Liver (tissue), 9 donors: ENCODE results near the gene CFAP97D2. TPM values are rescaled to one million over a fixed set of nuclear protein-coding genes. Genes with fewer than 3 reads are reported as not detected.

Source experiments
- DNase-seq: peaks from one replicate; pipeline ENCODE4 v3.0.0-alpha.2; 2017; ENCODE audit warnings: low spot score
- H3K27ac ChIP-seq, 2 donors: one replicate each; pipeline ENCODE4 v1.7.0; 2013; ENCODE audit warnings: inconsistent platforms in 2 of 2, low read length in 2 of 2, control low read depth in 1 of 2, low read depth in 1 of 2, mild to moderate bottlenecking in 1 of 2
- H3K27me3 ChIP-seq, 4 donors: one replicate each; pipeline versions ENCODE4 v1.6.1 to v1.7.0; 2013; ENCODE audit warnings: low read length in 3 of 4, inconsistent platforms in 1 of 4, mild to moderate bottlenecking in 1 of 4, moderate library complexity in 1 of 4; ENCODE audit not compliant: control insufficient read depth in 4 of 4, insufficient read depth in 4 of 4
- H3K36me3 ChIP-seq, 4 donors: one replicate each; pipeline versions ENCODE4 v1.6.1 to v1.7.0; 2013; ENCODE audit warnings: low read length in 3 of 4, mild to moderate bottlenecking in 3 of 4, low read depth in 1 of 4, moderate library complexity in 1 of 4; ENCODE audit not compliant: control insufficient read depth in 4 of 4, insufficient read depth in 3 of 4
- H3K4me1 ChIP-seq, 4 donors: one replicate each; pipeline versions ENCODE4 v1.6.1 to v1.7.0; 2013; ENCODE audit warnings: low read length in 3 of 4, mild to moderate bottlenecking in 3 of 4, moderate library complexity in 1 of 4; ENCODE audit not compliant: control insufficient read depth in 4 of 4, insufficient read depth in 4 of 4
- H3K4me3 ChIP-seq, 3 donors: one replicate each; pipeline versions ENCODE4 v1.6.1 to v1.7.0; 2013; ENCODE audit warnings: low read length in 3 of 3, control low read depth in 1 of 3, low read depth in 1 of 3, mild to moderate bottlenecking in 1 of 3
- H3K9ac ChIP-seq, 2 donors: one replicate each; pipeline ENCODE4 v1.7.0; 2013; ENCODE audit warnings: low read length in 2 of 2, mild to moderate bottlenecking in 2 of 2, moderate library complexity in 2 of 2, control low read depth in 1 of 2, low read depth in 1 of 2
- H3K9me3 ChIP-seq, 4 donors: one replicate each; pipeline versions ENCODE4 v1.6.1 to v1.7.0; 2013; ENCODE audit warnings: low read length in 3 of 4; ENCODE audit not compliant: control insufficient read depth in 4 of 4
- ATF3 ChIP-seq: IDR thresholded peaks from 2 replicates; pipeline ENCODE4 v1.6.1; 2016; ENCODE audit warnings: antibody characterized with exemption
- CTCF ChIP-seq: fragments of 150-350 bp; IDR thresholded peaks from 2 replicates; pipeline ENCODE4 v1.5.1; 2017; ENCODE audit warnings: improper control_type of control experiment, low read depth, low read length; ENCODE audit not compliant: missing input control
- EGR1 ChIP-seq, 2 donors: IDR thresholded peaks; 2 replicates each; pipeline ENCODE4 v1.6.1; 2016 to 2018; ENCODE audit warnings: antibody characterized with exemption in 2 of 2, low read depth in 2 of 2
- FOXA1 ChIP-seq: IDR thresholded peaks from 2 replicates; pipeline ENCODE4 v1.6.1; 2016; ENCODE audit warnings: antibody characterized with exemption
- FOXA2 ChIP-seq: IDR thresholded peaks from 2 replicates; pipeline ENCODE4 v1.6.1; 2016; ENCODE audit warnings: antibody characterized with exemption
- HNF4A ChIP-seq, 2 donors: conservative IDR thresholded peaks; 2 replicates each; pipeline ENCODE4 v1.6.1; 2016; ENCODE audit warnings: antibody characterized with exemption in 2 of 2, mild to moderate bottlenecking in 2 of 2
- HNF4G ChIP-seq: IDR thresholded peaks from 2 replicates; pipeline ENCODE4 v1.6.1; 2016; ENCODE audit warnings: antibody characterized with exemption
- JUND ChIP-seq, 2 donors: IDR thresholded peaks; 2 replicates each; pipeline ENCODE4 v1.6.1; 2016; ENCODE audit warnings: antibody characterized with exemption in 2 of 2
- MAX ChIP-seq: IDR thresholded peaks from 2 replicates; pipeline ENCODE4 v1.6.1; 2016; ENCODE audit warnings: antibody characterized with exemption
- NR2F2 ChIP-seq: IDR thresholded peaks from 2 replicates; pipeline ENCODE4 v1.6.1; 2016; ENCODE audit warnings: antibody characterized with exemption
- RAD21 ChIP-seq, 2 donors: IDR thresholded peaks; 2 replicates each; pipeline ENCODE4 v1.6.1; 2016; ENCODE audit warnings: antibody characterized with exemption in 2 of 2, mild to moderate bottlenecking in 2 of 2
- REST ChIP-seq: IDR thresholded peaks from 2 replicates; pipeline ENCODE4 v1.6.1; 2016; ENCODE audit warnings: antibody characterized with exemption, mild to moderate bottlenecking
- RXRA ChIP-seq, 2 donors: IDR thresholded peaks; 2 replicates each; pipeline ENCODE4 v1.6.1; 2017 to 2018; ENCODE audit warnings: antibody characterized with exemption in 2 of 2, mild to moderate bottlenecking in 1 of 2
- YY1 ChIP-seq: IDR thresholded peaks from 2 replicates; pipeline ENCODE4 v1.6.1; 2016; ENCODE audit warnings: antibody characterized with exemption, mild to moderate bottlenecking
- ZBTB33 ChIP-seq: IDR thresholded peaks from 2 replicates; pipeline ENCODE4 v1.6.1; 2016; ENCODE audit warnings: antibody characterized with exemption
- WGBS: extraction: QIAGEN DNeasy Blood & Tissue Kit; methylation state at CpG from one replicate; pipeline ENCODE4 v1.1.7; 2013; 5-methylcytosine and 5-hydroxymethylcytosine counted together
- polyA plus RNA-seq, 2 donors: library from polyadenylated mRNA; stranded (reverse) in 1 of 2; unstranded in 1 of 2; fragments of 200-250 nt in 1 of 2; fragments of >200 nt in 1 of 2; fragmentation: Nextera tagmentation in 1 of 2; extraction: Ambion mirVana in 1 of 2; gene quantifications; one replicate each; pipeline versions ENCODE4 v1.2.1 to v1.2.3, GENCODE V29; 2013 to 2015
- total RNA-seq, 2 donors: library from RNA; depleted of rRNA; stranded (reverse); fragments of >200 nt; gene quantifications; one replicate each; pipeline ENCODE4 v1.2.3, GENCODE V29; 2014
- donor health status: healthy.
- donor health status: healthy.
- donor health status: healthy.
- donor health status: healthy.
- donor health status: healthy.

Gene CFAP97D2
- total and polyA plus RNA-seq, 4 donors = not detected

- Histone ChIP-seq H3K4me1 (no peaks in the 10 kb centered on the region), H3K9ac (no peak overlapping the region), H3K27ac (no peak overlapping the region), H3K36me3 (no peaks in the 10 kb centered on the region), H3K27me3 (no peaks in the 10 kb centered on the region), H3K4me3 (no peak overlapping the region), H3K9me3 (no peaks in the 10 kb centered on the region)
- TF ChIP-seq HNF4A (conservative IDR thresholded peaks at IDR 0.05) = no peak
- WGBS = 94% methylated on average over 14 of the region's 14 CpGs
- DNase-seq = no peak
Measured at GRCh38 chr13:114145722-114146121, 33.3 kb upstream of the CFAP97D2 start.

- no peak overlapping the region for H3K9ac ChIP-seq
- DNase-seq = no peak
- TF ChIP-seq RXRA (IDR thresholded peaks at IDR 0.05) (no peak), EGR1 (IDR thresholded peaks at IDR 0.05; ENCODE audit: low read depth in 2 of 2) (no peak), FOXA1 (no peak), NR2F2 (no peak), REST (no peak), FOXA2 (no peak), ATF3 (no peak), RAD21 (IDR thresholded peaks at IDR 0.05) (no peak), MAX (no peak), HNF4G (no peak), ZBTB33 (no peak), HNF4A (conservative IDR thresholded peaks at IDR 0.05) (no peak), JUND (IDR thresholded peaks at IDR 0.05) (no peak), YY1 (no peak)
- H3K4me1 ChIP-seq = peaks cover 0 to 2% (median 0%) of the 10 kb centered on the region in 4 donors
- no peaks in the 10 kb centered on the region for H3K36me3 ChIP-seq
- no peak overlapping the region for H3K27ac ChIP-seq
- H3K9me3 ChIP-seq = no peaks in the 10 kb centered on the region
- H3K27me3 ChIP-seq = no peaks in the 10 kb centered on the region
- WGBS = 91% methylated on average over 14 of the region's 14 CpGs
- no peak overlapping the region for H3K4me3 ChIP-seq
Measured at GRCh38 chr13:114146173-114146572, 32.9 kb upstream of the CFAP97D2 start.

- no peak overlapping the region for H3K27ac ChIP-seq
- no peak overlapping the region for H3K4me3 ChIP-seq
- no peaks in the 10 kb centered on the region for H3K36me3 ChIP-seq
- TF ChIP-seq HNF4G = no peak
- TF ChIP-seq ZBTB33 = no peak
- no peak for TF ChIP-seq EGR1 (IDR thresholded peaks at IDR 0.05; ENCODE audit: low read depth in 2 of 2)
- TF ChIP-seq CTCF = no peak
- no peak for TF ChIP-seq FOXA2
- TF ChIP-seq FOXA1 = no peak
- no peak for DNase-seq
- 64% methylated on average over 10 of the region's 10 CpGs for WGBS
- H3K9ac ChIP-seq = no peak overlapping the region
- H3K9me3 ChIP-seq = no peaks in the 10 kb centered on the region
- H3K4me1 ChIP-seq = peaks cover 0 to 2% (median 0%) of the 10 kb centered on the region in 4 donors
- no peaks in the 10 kb centered on the region for H3K27me3 ChIP-seq
Measured at GRCh38 chr13:114146629-114147028, 32.4 kb upstream of the CFAP97D2 start.
